HG02678 (cell line): ENCODE measurements around the gene FGF19.

Source experiments
- ATAC-seq: cut with Tn5 transposase; IDR thresholded peaks from one replicate; pipeline ENCODE4 v1.9.1; 2021; ENCODE audit warnings: mild to moderate bottlenecking, moderate library complexity; ENCODE audit not compliant: unreplicated experiment

Gene FGF19

GRCh38 chr11:69718912-69719311 lies 15.1 kb upstream of the FGF19 start:
- no peak for ATAC-seq

DNA sequence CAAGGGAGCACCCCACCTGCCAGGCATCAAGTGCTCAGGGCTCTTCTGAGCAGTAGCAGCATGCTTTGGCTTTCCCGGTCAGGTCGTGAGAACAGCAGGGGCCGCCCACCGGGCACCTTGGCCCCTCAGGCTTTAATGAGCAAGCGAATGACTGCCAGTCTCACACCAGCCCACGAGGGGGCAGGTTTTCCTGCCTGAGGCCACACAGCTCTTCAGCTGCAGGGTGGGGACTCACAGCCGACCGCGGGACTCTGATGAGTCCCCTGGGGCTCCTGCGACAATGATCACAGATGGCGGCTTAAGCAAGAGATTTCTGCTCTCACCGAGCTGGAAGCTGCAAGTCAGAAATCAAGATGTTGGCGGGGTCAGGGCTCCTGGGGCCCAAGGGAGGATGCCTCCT lies 14.3 kb upstream of the FGF19 start:
- ATAC-seq = no peak

GRCh38 chr11:69716891-69717747 lies 13.3 kb upstream of the FGF19 start:
- no peak for ATAC-seq

DNA sequence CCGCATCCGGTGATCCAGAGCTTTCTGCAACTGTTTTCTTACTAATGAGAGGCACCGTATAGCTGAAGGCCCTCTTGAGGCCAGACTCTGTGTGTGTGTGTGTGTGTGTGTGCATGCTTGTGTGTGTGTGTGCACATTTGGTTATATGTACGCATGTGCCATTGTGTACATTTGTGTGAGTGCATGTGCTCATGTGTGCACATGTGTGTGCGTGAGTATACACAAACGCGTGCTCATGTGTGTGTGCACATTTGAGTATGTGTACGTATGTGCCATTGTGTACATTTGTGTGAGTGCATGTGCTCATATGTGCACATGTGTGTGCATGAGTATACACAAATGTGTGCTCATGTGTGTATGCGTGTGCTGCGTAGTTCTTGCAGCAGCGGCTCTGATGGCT lies 12.3 kb upstream of the FGF19 start:
- no peak for ATAC-seq

DNA sequence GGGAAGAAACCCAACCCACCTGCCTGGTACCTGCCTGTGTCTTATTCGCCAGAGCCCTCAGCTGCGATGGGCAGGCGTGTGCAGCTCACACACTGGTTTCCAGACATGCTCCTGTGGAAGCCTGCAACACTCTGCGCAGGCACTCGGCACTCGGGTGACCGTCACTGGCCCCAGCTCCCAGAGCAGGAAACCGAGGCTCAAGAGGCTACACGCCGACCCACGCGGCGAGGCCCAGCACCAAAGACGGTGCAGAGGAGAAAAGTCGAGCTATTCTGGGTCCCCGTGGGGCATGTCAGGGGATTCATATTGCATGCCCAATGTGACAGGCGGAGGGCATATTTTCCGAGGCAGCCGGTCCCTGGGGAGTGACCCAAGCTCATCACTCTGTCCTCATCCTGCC lies 11.6 kb upstream of the FGF19 start:
- ATAC-seq = no peak

DNA sequence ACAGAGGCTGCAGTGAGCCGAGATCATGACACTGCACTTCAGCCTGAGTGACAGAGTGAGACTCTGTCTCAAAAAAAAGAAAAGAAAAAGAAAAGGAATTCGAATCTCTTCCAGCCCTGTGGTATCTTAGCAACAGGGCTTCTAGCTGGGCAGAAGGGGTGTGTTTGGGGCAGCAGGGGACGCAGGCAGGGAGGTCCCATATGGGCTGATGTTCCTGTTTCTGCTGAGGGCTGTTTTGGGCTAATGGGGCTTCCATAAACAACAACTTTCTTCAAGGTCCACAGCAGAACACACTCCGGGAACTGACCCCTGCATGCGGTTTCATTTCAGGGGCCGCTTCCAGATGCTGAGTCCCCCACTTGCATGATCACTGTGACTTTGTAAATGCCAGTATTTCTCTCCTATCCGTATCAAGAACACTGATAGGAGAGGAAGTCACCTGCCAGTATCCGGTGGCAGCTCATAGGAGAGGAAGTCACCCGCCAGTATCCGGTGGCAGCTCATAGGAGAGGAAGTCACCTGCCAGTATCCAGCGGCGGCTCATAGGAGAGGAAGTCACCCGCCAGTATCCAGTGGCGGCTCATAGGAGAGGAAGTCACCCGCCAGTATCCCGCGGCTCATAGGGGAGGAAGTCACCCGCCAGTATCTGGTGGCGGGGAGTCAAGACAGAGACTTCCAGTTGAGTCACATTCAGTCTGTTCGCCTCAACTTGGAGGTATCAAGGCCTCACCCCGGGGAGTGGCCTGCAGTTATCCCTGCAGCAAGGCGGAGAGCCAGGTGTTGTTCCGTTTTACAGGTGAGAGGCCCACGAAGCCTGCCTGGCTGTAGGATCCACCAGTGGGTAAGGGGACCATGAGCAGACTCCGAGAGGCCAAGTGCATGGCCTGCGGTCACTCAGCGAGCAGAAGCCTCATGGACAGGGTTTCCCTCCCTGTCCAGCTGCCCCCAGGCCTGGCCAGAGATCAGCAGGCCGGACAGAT lies 8.3 kb upstream of the FGF19 start:
- no peak for ATAC-seq

- ATAC-seq = no peak
Observed at GRCh38 chr11:69708736-69709401, 5.0 kb upstream of the FGF19 start.

DNA sequence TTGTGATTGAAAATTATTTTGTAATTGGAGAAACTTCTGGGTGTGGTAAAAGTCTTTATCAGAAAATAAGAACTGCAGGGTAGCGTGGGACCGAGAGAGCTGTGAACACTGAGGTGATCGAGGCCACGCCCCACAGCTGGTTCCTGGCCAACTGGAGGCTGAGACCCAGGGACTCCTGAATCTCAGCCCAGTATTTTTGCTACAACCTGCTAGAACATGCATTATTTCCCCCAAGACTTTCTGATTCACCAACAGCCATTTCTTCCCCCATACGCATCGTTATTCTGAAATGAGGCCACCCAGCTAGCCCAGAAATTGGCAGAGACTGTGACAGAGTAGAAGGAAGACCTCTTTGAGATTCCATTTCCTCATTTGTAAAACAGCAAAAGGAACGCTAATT lies 3.4 kb upstream of the FGF19 start:
- no peak for ATAC-seq

- ATAC-seq = no peak
Observed at GRCh38 chr11:69705901-69706787, 2.3 kb upstream of the FGF19 start.

GRCh38 chr11:69705351-69705811 lies 1.6 kb upstream of the FGF19 start:
- ATAC-seq = no peak

DNA sequence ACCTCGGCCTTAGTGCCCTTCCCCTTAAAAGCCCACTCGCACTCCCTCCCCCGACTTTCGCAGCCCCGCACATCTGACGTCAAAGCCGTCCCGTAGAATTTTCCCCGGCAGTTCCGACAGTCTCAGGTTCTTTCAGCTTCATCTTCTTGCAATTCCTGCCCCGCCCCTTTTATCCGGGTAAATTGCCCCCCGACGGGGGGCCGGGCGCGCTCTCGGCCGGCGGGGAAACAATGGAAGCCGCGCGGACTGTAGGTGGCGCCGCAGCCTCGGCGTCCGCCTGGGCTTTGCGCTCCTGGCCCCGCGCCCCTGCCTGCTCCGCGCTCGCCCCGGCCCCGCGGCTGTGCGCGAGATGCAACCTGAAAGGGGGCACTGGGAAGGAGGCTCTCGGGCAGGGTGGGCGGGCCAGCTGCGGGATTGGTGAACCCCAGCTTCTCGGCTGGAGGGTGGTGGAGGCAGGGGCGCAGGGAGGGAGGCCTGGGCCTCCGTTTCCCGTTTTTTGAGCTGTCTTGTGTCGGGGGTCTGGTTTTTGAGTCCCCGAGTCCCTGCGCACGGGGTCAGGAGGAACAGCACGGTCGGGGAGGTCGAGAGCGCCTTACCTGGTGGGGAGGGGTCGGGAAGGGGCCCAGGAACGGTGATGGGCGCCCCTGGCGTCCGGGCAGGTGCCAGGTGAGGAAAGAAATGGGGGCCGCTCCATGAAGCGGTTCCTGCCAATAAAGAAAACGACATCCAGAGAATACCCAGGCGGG lies 859 bp upstream of the FGF19 start:
- ATAC-seq = no peak

DNA sequence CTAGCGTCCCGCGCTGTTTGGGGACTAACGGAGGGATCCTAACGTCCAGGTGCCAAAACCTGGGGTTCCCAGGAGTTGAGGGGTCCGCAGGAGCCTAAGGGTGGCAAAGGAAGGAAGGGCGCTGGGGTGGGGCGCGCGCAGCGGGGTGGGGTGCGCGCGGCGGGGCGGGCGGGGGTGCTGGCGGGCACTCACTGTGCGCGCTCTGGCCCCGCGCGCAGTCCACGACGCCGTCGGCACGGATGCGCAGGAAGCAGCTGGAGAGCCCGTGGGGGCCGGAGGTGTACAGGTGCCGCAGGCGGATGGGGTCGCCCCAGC lies 412 bp downstream of the FGF19 start:
- no peak for ATAC-seq

- no peak for ATAC-seq
Observed at GRCh38 chr11:69702769-69703452, 911 bp downstream of the FGF19 start.

DNA sequence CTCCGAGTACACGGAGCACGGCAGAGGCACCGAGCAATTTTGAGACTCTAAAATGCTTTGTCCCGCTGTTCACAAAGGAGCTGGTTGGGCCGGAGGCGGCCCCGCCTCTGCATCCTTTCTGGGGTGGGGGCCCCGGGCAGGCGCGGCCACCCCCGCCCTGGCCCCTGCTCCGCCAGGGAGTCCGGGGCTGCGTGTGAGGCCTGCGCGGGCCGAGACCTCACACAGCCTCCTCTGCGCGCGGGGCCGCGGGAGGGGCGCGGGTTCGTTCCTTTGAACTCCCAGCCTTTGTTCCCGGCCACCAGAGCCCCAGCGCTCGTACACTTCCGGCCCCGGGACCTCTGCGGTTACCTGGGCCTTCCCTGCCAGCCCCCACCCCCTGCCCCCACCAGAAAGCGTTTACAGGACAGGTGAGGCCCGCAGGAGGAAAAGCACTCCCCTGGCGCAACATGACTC lies 1.6 kb downstream of the FGF19 start:
- no peak for ATAC-seq

GRCh38 chr11:69700278-69701140 lies 3.3 kb downstream of the FGF19 start:
- ATAC-seq = no peak

DNA sequence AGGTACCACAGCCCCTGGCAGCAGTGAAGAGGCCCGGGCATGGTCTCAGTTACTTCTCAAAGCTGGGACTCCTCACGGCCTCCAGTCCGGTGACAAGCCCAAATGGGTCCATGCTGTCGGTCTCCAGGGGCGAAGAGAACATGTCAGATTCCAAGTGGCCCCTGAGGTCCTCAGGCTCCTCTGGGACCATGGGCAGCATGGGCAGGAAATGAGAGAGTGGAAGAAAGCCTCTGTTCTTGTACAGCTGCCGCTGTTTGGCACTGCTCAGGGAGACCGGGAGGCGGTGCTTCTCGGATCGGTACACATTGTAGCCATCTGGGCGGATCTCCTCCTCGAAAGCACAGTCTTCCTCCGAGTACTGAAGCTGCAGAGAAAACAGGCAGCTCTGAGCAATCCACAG lies 4.6 kb downstream of the FGF19 start:
- no peak for ATAC-seq

DNA sequence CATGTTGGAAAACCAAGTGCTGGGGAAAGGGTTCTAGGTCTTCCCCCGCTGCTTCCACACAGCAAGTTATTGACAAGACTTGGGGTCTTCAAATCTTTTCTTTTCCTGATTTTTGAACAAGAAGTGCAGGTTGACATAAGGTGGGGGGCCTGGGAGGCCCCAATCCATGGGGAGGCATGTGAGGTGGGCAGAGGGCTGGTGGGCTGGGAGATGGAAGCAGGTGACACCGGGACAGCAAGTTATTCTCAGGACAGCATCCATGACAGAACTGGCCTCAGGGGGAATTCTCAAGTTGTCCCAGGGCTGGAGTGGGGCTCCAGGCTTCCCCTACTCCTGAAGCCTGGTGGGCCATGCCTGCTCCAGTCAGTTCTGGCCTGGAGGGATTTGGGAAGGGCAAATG lies 5.5 kb downstream of the FGF19 start:
- no peak for ATAC-seq

DNA sequence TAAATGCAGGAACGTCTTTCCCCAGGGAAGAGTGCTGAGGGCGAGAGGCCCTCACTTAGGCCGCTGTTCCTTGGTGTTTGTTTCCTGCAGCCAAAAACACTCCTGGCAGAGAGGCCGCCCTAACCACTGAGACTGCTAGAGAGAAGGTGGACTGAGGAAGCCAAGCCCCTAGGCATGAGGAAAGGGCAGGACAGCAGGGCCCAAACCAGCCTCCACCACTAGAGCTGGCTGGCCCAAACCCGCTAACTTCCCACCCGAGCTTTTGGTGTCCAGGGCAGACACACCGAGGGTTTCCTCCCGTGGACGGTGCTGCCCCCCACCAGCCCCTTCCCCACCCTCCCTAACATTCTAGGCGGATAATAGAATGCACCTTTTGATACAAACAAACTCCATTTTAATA lies 6.0 kb downstream of the FGF19 start:
- no peak for ATAC-seq
